OCI-LY7 (cell line): ENCODE measurements around the gene RARB. TPM values are rescaled to one million over a fixed set of nuclear protein-coding genes. Genes with fewer than 3 reads are reported as not detected.

ENCODE experiments used
- BruUV-seq: library from RNA; stranded (reverse); fragments of 400-500 nt; replicated peaks from 2 replicates; lab custom pipeline; 2021; lab: Mats Ljungman, UMichigan
- CTCF ChIA-PET: fragments of 300-600 bp; sonication (Branson Sonifier 250); formaldehyde crosslinking; loops from one replicate; lab custom pipeline; 2022; ENCODE audit warnings: antibody characterized with exemption; ENCODE audit not compliant: unreplicated experiment; lab: Charles Lee
- POLR2A ChIA-PET: fragments of 300-600 bp; sonication (Branson Sonifier 250); formaldehyde crosslinking; loops from one replicate; lab custom pipeline; 2022; ENCODE audit warnings: antibody characterized with exemption; lab: Charles Lee
- DNase-seq: peaks from one replicate; pipeline ENCODE4 v3.0.0-alpha.2; 2015; ENCODE audit warnings: low spot score
- H2AFZ ChIP-seq: fragments of 200-600 bp; sonication (generic), shearing (Covaris generic); 2 replicates; pipeline ENCODE4 v1.6.1; 2014; ENCODE audit warnings: mild to moderate bottlenecking, antibody characterized with exemption, low read length, moderate library complexity
- H3K27ac ChIP-seq: fragments of 200-600 bp; sonication (generic); 2 replicates; pipeline ENCODE4 v1.5.1; 2014; ENCODE audit warnings: mixed run types, low read depth, mild to moderate bottlenecking, moderate library complexity, low read length, inconsistent platforms; ENCODE audit not compliant: poor library complexity, severe bottlenecking
- H3K36me3 ChIP-seq: fragments of 200-600 bp; sonication (generic); 2 replicates; pipeline ENCODE4 v1.6.1; 2014; ENCODE audit warnings: mild to moderate bottlenecking, antibody characterized with exemption, low read length, moderate library complexity, mixed read lengths; ENCODE audit not compliant: insufficient read depth
- H3K4me1 ChIP-seq: fragments of 200-600 bp; sonication (generic); 2 replicates; pipeline ENCODE4 v1.5.1; 2014; ENCODE audit warnings: mild to moderate bottlenecking, low read length; ENCODE audit not compliant: insufficient read depth, poor library complexity, severe bottlenecking
- H3K4me2 ChIP-seq: fragments of 200-600 bp; sonication (generic); 2 replicates; pipeline ENCODE4 v1.6.1; 2014; ENCODE audit warnings: mild to moderate bottlenecking, low read length
- H3K4me3 ChIP-seq: fragments of 200-600 bp; sonication (generic); 2 replicates; pipeline ENCODE4 v1.5.1; 2014; ENCODE audit warnings: mild to moderate bottlenecking, low read depth, low read length; ENCODE audit not compliant: poor library complexity, severe bottlenecking
- H3K79me2 ChIP-seq: fragments of 200-600 bp; sonication (generic); 2 replicates; pipeline ENCODE4 v1.6.1; 2016; ENCODE audit warnings: low read depth, mild to moderate bottlenecking, low read length, moderate library complexity, mixed read lengths; ENCODE audit not compliant: insufficient read depth
- H3K9me2 ChIP-seq: fragments of 200-600 bp; sonication (generic); 2 replicates; pipeline ENCODE4 v1.6.1; 2016; ENCODE audit warnings: mild to moderate bottlenecking, low read length, mixed read lengths; ENCODE audit not compliant: insufficient read depth
- H3K9me3 ChIP-seq: fragments of 200-600 bp; sonication (generic); 2 replicates; pipeline ENCODE4 v1.6.1; 2014; ENCODE audit warnings: mild to moderate bottlenecking, mixed run types, low read length, mixed read lengths
- H4K20me1 ChIP-seq: fragments of 200-600 bp; sonication (generic); 2 replicates; pipeline ENCODE4 v1.6.1; 2014; ENCODE audit warnings: mild to moderate bottlenecking, antibody characterized with exemption, low read length, moderate library complexity, mixed read lengths; ENCODE audit not compliant: insufficient read depth
- CTCF ChIP-seq: fragments of 200-600 bp; sonication (generic); conservative IDR thresholded peaks from 2 replicates; pipeline ENCODE4 v1.5.1; 2014; ENCODE audit warnings: mild to moderate bottlenecking, antibody characterized with exemption, low read length, moderate library complexity, mixed read lengths
- EZH2phosphoT487 ChIP-seq: fragments of 200-600 bp; sonication (generic); IDR thresholded peaks from 2 replicates; pipeline ENCODE4 v1.6.1; 2018; ENCODE audit warnings: low read depth, borderline replicate concordance, mild to moderate bottlenecking, mixed run types, antibody characterized with exemption, low read length, moderate library complexity, mixed read lengths
- intact Hi-C: fragments of 100-400 bp; cut with micrococcal nuclease; formaldehyde crosslinking; loops from one replicate; pipeline ENCODE4 v1.10.0; 2022; ENCODE audit not compliant: unreplicated experiment
- total RNA-seq, 2 experiments: library from RNA; depleted of rRNA in 1 of 2; stranded (reverse); fragments of >200 nt in 1 of 2; shearing (Covaris generic) in 1 of 2; gene quantifications; 2 replicates each; pipeline ENCODE4 v1.2.3, GENCODE V29; 2014 to 2022

The RARB gene
- total RNA-seq, 2 experiments from 2014 or later: not detected

GRCh38 chr3:25433868-25434267 lies 5.8 kb downstream of the RARB start:
- TF ChIP-seq EZH2phosphoT487: no peak
- TF ChIP-seq CTCF: no peak
- CTCF ChIA-PET: no interaction called here

GRCh38 chr3:25437953-25438352 lies 9.9 kb downstream of the RARB start:
- intact Hi-C loops: no loop called here
- Histone ChIP-seq H3K36me3 (no peaks in the 10 kb centered on the region), H3K9me3 (no peaks in the 10 kb centered on the region), H3K27ac (no peak overlapping the region), H3K4me1 (no peaks in the 10 kb centered on the region), H4K20me1 (no peaks in the 10 kb centered on the region), H3K9me2 (no peaks in the 10 kb centered on the region), H2AFZ (no peak overlapping the region), H3K4me3 (no peak overlapping the region), H3K4me2 (no peak overlapping the region), H3K79me2 (no peaks in the 10 kb centered on the region)
- ChIA-PET POLR2A (no interaction called here), CTCF (no interaction called here)
- TF ChIP-seq EZH2phosphoT487 (no peak), CTCF (no peak)
- no TSS peak for BruUV-seq
- no peak for DNase-seq

More at GRCh38 chr3:25433868-25434267, 5.8 kb downstream of the RARB start:
- intact Hi-C loops: no loop called here
- H3K79me2 ChIP-seq: no peaks in the 10 kb centered on the region
- no peak for DNase-seq
- H3K9me2 ChIP-seq: no peaks in the 10 kb centered on the region
- no peak overlapping the region for H3K4me3 ChIP-seq
- no peaks in the 10 kb centered on the region for H3K9me3 ChIP-seq
- no TSS peak for BruUV-seq
- no peaks in the 10 kb centered on the region for H3K4me1 ChIP-seq
- H4K20me1 ChIP-seq: no peaks in the 10 kb centered on the region
- no peak overlapping the region for H3K4me2 ChIP-seq
- POLR2A ChIA-PET: interaction anchor here (0.6 to 0.7 kb wide), 2 partner anchors 24 to 510 kb away, joined by 3 read pairs; no protein-coding TSS in a partner anchor
- H2AFZ ChIP-seq: no peak overlapping the region
- H3K27ac ChIP-seq: no peak overlapping the region
- H3K36me3 ChIP-seq: no peaks in the 10 kb centered on the region

GRCh38 chr3:25438791-25439555 lies 10.9 kb downstream of the RARB start:
- DNase-seq: no peak
- Histone ChIP-seq H3K9me2 (no peaks in the 10 kb centered on the region), H3K4me1 (no peaks in the 10 kb centered on the region), H3K79me2 (no peaks in the 10 kb centered on the region), H3K4me2 (no peak overlapping the region), H3K27ac (no peak overlapping the region), H4K20me1 (no peaks in the 10 kb centered on the region), H3K4me3 (no peak overlapping the region), H3K9me3 (no peaks in the 10 kb centered on the region), H3K36me3 (no peaks in the 10 kb centered on the region), H2AFZ (no peak overlapping the region)
- no TSS peak for BruUV-seq
- ChIA-PET POLR2A (no interaction called here), CTCF (no interaction called here)
- TF ChIP-seq EZH2phosphoT487 (no peak), CTCF (no peak)
- intact Hi-C loops: no loop called here
